Activated naive CD8-positive, alpha-beta T cell treated with anti-CD3 and anti-CD28 coated beads, Interleukin-2, amount 50 U/mL, for 24 hours (primary cell): ENCODE data around the gene CDC7.
A peak's percentile ranks its signal among the peaks of the same experiment; 100 is the strongest.
"Not testable (repeated sequence)": the region's sequence is repeated elsewhere in the genome, so short reads cannot be mapped to it uniquely, and the experiment has no call there.

Source experiments
- ATAC-seq: fragments of 150-1000 bp; cut with Tn5 transposase; one replicate; pipeline ENCODE4 v1.10.0; 2021
- DNase-seq: peaks from one replicate; pipeline ENCODE4 v3.0.0; 2021
- H3K27ac Mint-ChIP-seq: one replicate; pipeline ENCODE4 v1.8.0; 2021; ENCODE audit warnings: mild to moderate bottlenecking, mixed read lengths
- H3K27me3 Mint-ChIP-seq: one replicate; pipeline ENCODE4 v1.8.0; 2021; ENCODE audit warnings: mixed read lengths
- H3K36me3 Mint-ChIP-seq: one replicate; pipeline ENCODE4 v1.8.0; 2021; ENCODE audit warnings: low read depth, mixed read lengths
- H3K4me1 Mint-ChIP-seq: one replicate; pipeline ENCODE4 v1.8.0; 2021; ENCODE audit warnings: mixed read lengths
- H3K4me3 Mint-ChIP-seq: one replicate; pipeline ENCODE4 v1.8.0; 2021; ENCODE audit warnings: mild to moderate bottlenecking, moderate library complexity, mixed read lengths
- H3K9me3 Mint-ChIP-seq: one replicate; pipeline ENCODE4 v1.8.0; 2021; ENCODE audit warnings: mixed read lengths

The CDC7 gene

DNA sequence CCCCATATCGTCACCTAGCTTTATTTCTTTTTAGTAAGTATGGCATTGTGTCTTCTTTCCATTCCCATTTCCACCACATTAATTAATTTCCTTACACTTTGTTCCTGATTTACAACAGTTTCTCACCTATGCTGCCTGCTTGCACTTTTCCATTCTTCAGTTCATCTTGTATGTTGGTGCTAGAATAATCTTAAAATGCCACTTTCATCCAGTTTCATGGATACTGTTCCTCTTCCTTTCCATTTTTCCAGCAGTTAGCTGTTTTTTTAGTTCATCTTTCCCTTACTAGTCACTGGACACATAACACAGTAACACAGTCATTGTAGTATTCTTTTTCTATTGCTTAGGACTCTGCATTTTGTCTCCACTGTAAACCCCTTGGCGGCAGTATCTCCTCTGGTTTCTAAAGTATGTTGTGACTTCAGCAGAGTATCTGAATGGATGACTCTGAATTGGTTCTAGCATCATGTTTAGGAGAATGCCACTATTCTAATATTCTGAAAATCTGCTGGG is 2.1 kb downstream of the CDC7 start:
- Mint-ChIP-seq H3K9me3 (no peaks in the 10 kb centered on the region), H3K27me3 (no peaks in the 10 kb centered on the region), H3K27ac (peak overlapping the region; percentile 34), H3K4me1 (peaks cover 18% of the 10 kb centered on the region), H3K36me3 (peaks cover 10% of the 10 kb centered on the region), H3K4me3 (no peak overlapping the region)
- ATAC-seq = no peak
- no peak for DNase-seq

DNA sequence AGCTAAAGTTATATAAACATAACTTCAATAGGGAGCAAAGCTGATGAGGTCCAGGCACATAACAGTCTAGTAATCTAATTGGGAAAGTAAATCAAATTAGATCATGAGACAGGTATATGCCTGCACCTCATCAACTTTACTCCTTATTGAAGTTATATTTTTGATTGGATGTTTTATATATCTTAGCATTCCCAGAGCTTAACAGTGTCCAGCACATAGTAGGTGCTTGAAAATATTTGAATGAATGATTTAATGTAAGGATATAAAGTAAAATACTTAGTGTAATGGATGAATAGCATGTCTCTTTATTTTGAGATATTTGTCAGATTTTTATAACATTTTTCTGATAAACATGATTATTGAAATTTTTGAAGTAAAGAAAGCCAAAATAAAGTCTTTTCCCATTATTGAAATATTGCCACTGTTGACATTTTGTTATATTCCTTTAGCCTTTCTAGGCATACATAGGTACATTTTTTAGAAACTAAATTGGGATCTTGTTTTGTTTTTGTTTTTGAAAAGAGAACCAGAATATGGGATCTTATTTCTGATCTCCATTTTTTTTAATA is 2.8 kb downstream of the CDC7 start:
- Mint-ChIP-seq H3K9me3 (no peaks in the 10 kb centered on the region), H3K36me3 (peaks cover 10% of the 10 kb centered on the region), H3K27me3 (no peaks in the 10 kb centered on the region), H3K4me1 (peaks cover 18% of the 10 kb centered on the region), H3K27ac (no peak overlapping the region), H3K4me3 (no peak overlapping the region)
- no peak for DNase-seq
- ATAC-seq = no peak

DNA sequence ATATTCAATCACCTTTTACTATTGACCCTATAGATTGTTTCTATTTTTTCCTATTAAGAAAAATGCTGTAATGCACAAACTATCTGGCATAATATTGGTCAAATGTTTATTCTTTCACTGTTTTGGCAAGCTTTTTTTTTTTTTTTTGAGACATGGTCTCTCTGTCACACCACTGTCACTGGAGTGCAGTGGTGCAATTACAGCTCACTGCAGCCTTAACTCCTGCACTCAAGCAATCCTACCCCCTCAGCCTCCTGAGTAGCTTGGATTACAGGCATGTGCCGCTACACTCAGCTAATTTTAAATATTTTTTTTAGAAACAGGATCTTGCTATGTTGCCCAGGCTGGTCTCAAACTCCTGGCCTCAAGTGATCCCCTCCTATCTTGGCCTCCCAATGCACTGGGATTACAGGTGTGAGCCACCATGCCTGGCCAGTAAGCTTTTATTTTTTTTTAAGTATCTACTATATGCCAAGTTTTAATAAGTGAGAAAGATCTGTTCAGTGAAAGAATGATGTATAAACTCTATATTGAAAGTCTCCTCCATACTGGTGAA is 3.4 kb downstream of the CDC7 start:
- no peaks in the 10 kb centered on the region for H3K27me3 Mint-ChIP-seq
- ATAC-seq = no peak
- no peak overlapping the region for H3K27ac Mint-ChIP-seq
- H3K4me3 Mint-ChIP-seq = no peak overlapping the region
- peaks cover 18% of the 10 kb centered on the region for H3K4me1 Mint-ChIP-seq
- peaks cover 14% of the 10 kb centered on the region for H3K36me3 Mint-ChIP-seq
- H3K9me3 Mint-ChIP-seq = no peaks in the 10 kb centered on the region
- DNase-seq = no peak

DNA sequence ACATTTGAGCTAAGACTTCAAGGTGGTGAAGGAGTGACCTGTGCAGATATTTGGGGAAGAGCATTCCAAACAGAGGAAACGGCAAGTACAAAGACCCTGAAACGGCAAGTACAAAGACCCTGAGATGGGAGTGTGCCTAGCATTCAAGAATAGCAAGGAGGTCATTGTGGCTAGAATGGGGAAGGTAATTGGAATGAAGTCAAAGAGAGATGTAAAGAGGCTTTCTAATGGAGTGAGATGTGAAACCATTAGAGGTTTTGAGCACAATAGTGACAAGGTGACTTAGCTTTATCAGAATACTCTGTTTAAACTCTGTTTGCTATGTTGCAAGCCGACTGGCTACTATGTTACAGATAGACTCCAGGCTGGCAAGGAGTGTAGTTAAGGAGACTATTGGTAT is 4.4 kb downstream of the CDC7 start:
- H3K9me3 Mint-ChIP-seq = no peaks in the 10 kb centered on the region
- DNase-seq (no peak), ATAC-seq (no peak)
- peaks cover 18% of the 10 kb centered on the region for H3K4me1 Mint-ChIP-seq
- H3K27me3 Mint-ChIP-seq = no peaks in the 10 kb centered on the region
- H3K36me3 Mint-ChIP-seq = peaks cover 21% of the 10 kb centered on the region
- H3K4me3 Mint-ChIP-seq = no peak overlapping the region
- H3K27ac Mint-ChIP-seq = no peak overlapping the region

DNA sequence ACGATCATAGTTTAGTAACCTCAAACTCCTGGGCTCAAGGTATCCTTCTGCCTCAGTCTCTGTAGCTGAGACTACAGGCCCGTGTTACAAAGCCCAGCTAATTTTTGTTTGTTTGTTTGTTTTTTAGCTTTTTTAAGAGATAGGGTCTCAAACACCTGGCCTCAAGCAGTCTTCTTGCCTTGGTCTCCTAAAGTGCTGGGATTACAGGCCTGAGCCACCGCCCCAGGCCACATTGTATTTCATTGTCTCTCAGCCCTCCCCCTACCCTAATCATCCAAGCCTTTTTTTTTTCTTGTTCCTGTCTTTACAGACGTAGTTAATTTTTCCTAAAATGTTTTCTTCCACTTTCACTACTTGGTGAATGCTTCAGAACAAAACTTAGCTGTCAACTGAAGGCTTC is 5.4 kb downstream of the CDC7 start:
- H3K27me3 Mint-ChIP-seq = no peaks in the 10 kb centered on the region
- H3K27ac Mint-ChIP-seq = no peak overlapping the region
- no peaks in the 10 kb centered on the region for H3K9me3 Mint-ChIP-seq
- peaks cover 18% of the 10 kb centered on the region for H3K4me1 Mint-ChIP-seq
- no peak overlapping the region for H3K4me3 Mint-ChIP-seq
- DNase-seq (no peak), ATAC-seq (no peak)
- peaks cover 26% of the 10 kb centered on the region for H3K36me3 Mint-ChIP-seq

DNA sequence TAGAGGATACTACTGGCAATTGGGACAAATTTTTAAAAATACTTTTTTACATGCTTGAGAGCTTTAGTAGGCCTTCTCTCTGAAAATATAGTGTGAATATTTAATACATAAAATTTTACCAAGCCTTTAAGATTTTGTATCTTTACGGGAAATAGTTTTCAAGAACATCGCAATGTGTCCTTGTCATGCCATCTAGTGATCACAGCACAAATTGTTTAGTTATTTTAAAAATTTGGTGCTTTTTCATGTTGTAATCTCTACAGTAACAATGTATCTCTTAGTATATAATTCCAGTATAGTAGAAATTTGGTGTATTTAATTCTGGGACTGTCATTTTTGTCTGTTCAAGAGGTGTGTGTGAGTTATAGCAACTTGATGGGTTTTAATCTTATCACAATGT is 6.7 kb downstream of the CDC7 start:
- H3K4me3 Mint-ChIP-seq = no peak overlapping the region
- H3K4me1 Mint-ChIP-seq = peaks cover 11% of the 10 kb centered on the region
- H3K27ac Mint-ChIP-seq = no peak overlapping the region
- peaks cover 29% of the 10 kb centered on the region for H3K36me3 Mint-ChIP-seq
- H3K27me3 Mint-ChIP-seq = no peaks in the 10 kb centered on the region
- no peak for DNase-seq
- no peaks in the 10 kb centered on the region for H3K9me3 Mint-ChIP-seq
- no peak for ATAC-seq

DNA sequence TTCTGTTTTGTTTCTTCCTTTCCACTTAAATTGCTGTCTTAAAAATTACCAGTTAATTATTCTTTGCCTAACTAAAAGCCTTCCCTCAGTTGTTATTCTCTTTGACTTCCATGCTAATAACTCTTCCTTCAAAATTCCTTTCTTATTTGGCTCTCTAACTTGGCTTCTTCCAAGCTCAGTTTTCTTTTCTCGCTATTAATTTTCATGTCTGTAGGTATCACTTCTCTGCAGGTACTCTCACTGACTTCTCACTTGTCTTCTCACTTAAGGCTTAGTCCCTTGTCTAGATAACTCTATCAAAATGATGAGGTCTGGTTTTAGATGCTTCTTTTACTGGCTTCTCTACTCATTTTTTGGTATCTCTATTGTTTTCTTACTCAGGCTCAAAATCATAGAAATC is 10.1 kb downstream of the CDC7 start:
- Mint-ChIP-seq H3K4me1 (peaks cover 5% of the 10 kb centered on the region), H3K27ac (no peak overlapping the region), H3K4me3 (no peak overlapping the region), H3K27me3 (no peaks in the 10 kb centered on the region), H3K9me3 (no peaks in the 10 kb centered on the region), H3K36me3 (peaks cover 43% of the 10 kb centered on the region)
- no peak for DNase-seq
- ATAC-seq = no peak

DNA sequence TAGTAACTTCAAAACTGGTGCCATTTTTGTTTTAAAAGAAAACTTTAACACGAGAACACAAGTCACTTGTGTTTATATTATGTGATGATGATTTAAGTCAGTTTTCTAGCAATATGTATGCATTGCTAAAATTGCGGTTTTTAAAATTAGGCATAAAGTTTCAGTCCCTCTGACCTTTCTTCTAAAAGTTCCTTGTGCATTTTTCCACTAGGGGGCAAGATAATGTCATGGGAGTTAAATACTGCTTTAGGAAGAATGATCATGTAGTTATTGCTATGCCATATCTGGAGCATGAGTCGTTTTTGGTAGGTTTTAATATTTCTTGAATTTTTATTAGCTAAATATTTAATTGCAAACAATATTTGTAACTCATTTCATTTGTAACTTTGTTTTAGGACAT is 10.7 kb downstream of the CDC7 start:
- no peaks in the 10 kb centered on the region for H3K27me3 Mint-ChIP-seq
- no peak for DNase-seq
- no peak for ATAC-seq
- H3K4me1 Mint-ChIP-seq = peaks cover 5% of the 10 kb centered on the region
- no peak overlapping the region for H3K27ac Mint-ChIP-seq
- no peaks in the 10 kb centered on the region for H3K9me3 Mint-ChIP-seq
- H3K4me3 Mint-ChIP-seq = no peak overlapping the region
- H3K36me3 Mint-ChIP-seq = peaks cover 45% of the 10 kb centered on the region

DNA sequence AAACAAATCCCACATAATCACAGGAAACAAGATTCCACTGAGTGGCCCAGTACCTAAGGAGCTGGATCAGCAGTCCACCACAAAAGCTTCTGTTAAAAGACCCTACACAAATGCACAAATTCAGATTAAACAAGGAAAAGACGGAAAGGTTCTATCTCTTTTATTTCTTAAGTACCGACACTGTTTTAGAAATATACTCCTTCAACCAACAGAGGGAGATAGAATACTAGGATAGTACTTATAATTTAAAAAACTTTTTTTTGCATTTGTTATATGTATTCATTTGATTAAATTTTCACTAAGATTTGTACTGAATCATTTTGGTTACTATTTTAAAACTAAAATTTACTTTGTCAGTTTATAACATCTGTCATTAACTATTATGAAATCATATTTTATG is 12.5 kb downstream of the CDC7 start:
- Mint-ChIP-seq H3K9me3 (no peaks in the 10 kb centered on the region), H3K4me1 (peaks cover 5% of the 10 kb centered on the region), H3K36me3 (peaks cover 59% of the 10 kb centered on the region), H3K27me3 (no peaks in the 10 kb centered on the region), H3K4me3 (no peak overlapping the region), H3K27ac (no peak overlapping the region)
- ATAC-seq (no peak), DNase-seq (no peak)

DNA sequence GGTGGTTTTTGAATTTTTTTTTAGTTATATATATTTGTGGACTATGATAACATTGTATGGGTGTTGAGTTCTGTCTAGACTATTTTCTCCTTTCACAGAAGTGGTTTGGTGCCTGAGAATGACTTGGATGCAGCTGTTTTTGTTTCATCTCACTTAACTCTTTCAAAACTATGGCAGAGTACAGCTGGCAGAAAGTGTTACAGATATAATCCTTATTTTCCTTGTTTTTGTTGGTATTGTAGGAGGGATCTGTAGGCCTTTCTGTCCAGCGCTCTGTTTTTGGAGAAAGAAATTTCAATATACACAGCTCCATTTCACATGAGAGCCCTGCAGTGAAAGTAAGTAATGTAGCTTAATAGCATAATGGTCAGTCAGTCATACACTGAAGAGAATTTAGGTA is 13.1 kb downstream of the CDC7 start:
- Mint-ChIP-seq H3K9me3 (no peaks in the 10 kb centered on the region), H3K27ac (no peak overlapping the region), H3K27me3 (no peaks in the 10 kb centered on the region), H3K4me1 (peaks cover 8% of the 10 kb centered on the region), H3K4me3 (no peak overlapping the region), H3K36me3 (peaks cover 62% of the 10 kb centered on the region)
- no peak for ATAC-seq
- DNase-seq = no peak

DNA sequence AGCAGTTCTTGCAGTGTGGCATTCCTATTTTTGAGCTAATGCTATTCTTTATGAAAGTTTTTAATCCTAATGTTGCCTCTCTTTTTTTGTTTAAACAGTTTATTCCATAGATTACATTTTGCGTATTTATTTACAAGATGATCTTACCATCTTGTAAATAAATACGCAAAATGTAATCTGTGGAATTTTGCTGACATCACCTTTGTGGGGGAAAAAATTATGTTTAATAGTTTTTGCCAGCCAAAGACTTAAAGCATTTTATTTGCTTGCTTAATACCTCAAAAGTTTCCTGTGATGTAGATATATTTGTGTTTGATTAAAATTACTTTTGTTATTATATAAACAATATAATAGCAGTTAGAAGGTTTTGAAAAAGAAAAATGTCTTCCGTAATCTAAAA is 15.3 kb downstream of the CDC7 start:
- no peak for DNase-seq
- H3K4me1 Mint-ChIP-seq = peaks cover 14% of the 10 kb centered on the region
- no peak overlapping the region for H3K27ac Mint-ChIP-seq
- no peaks in the 10 kb centered on the region for H3K27me3 Mint-ChIP-seq
- ATAC-seq = no peak
- H3K36me3 Mint-ChIP-seq = peaks cover 46% of the 10 kb centered on the region
- H3K9me3 Mint-ChIP-seq = no peaks in the 10 kb centered on the region
- no peak overlapping the region for H3K4me3 Mint-ChIP-seq

DNA sequence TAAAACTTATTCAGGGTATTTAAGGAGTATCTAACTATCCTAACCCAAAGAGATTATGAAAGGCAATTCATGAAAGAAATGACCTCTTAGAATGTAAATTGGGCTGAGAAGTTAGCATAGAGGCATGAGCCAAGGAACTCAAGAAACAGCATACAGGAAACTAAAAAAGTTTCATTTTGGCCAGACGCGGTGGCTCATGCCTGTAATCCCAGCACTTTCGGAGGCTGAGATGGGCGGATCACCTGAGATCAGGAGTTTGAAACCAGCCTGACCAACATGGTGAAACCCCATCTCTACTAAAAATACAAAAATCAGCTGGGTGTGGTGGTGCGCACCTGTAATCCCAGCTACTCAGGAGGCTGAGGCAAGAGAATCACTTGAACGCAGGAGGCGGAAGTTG is 16.0 kb downstream of the CDC7 start:
- not testable (repeated sequence) for H3K27me3 Mint-ChIP-seq, H3K27ac Mint-ChIP-seq, H3K4me3 Mint-ChIP-seq, ATAC-seq, H3K9me3 Mint-ChIP-seq, DNase-seq
- Mint-ChIP-seq H3K4me1 (peaks cover 16% of the 10 kb centered on the region), H3K36me3 (peaks cover 50% of the 10 kb centered on the region)

DNA sequence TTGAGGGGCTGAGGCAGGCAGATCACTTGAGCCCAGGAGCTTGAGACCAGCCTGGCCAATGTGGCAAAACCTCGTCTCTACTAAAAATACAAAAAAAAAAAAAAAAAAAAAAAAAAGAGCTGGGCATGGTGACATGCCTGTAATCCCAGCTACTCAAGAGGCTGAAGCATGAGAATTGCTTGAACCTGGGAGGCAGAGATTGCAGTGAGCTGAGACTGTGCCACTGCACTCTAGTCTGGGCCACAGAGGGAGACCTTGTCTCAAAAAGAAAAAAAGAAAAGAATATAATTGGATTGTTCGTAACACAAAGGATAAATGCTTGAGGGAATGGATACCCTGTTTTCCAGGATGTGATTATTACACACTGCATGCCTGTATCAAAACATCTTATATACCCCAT is 18.5 kb downstream of the CDC7 start:
- not testable (repeated sequence) for H3K27ac Mint-ChIP-seq, H3K27me3 Mint-ChIP-seq, ATAC-seq, DNase-seq, H3K9me3 Mint-ChIP-seq, H3K4me3 Mint-ChIP-seq
- Mint-ChIP-seq H3K36me3 (peaks cover 39% of the 10 kb centered on the region), H3K4me1 (peaks cover 37% of the 10 kb centered on the region)

DNA sequence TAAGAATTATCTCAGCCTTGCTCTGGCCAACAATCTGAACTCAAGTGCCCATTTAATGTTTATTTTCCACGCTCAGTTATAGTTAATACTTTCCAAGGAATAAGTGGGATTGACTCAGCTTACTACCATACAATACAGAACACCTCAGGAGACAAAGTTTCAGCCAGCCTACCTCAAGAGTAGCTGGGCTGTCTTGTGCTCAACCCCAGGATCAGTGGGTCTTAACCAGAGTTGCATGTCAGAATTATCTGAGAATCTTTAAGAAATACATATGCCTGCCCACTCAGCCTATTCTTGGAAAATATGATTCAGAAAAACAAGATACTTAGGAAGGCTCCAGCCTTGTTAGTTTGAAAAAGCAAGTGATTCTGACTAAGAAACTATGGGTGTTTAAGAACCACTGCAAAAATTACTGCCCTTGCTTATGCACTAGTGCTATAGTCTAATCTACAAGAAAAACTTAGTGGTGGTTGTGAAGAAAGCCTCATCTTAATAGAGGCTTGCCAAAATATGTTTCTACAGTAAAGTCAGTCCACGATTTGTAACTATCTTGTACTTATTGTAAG is 20.4 kb downstream of the CDC7 start:
- peaks cover 37% of the 10 kb centered on the region for H3K4me1 Mint-ChIP-seq
- peaks cover 36% of the 10 kb centered on the region for H3K36me3 Mint-ChIP-seq
- DNase-seq (no peak), ATAC-seq (peak; percentile 65)
- H3K4me3 Mint-ChIP-seq = no peak overlapping the region
- H3K9me3 Mint-ChIP-seq = no peaks in the 10 kb centered on the region
- H3K27me3 Mint-ChIP-seq = no peaks in the 10 kb centered on the region
- peak overlapping the region; percentile 80 for H3K27ac Mint-ChIP-seq

DNA sequence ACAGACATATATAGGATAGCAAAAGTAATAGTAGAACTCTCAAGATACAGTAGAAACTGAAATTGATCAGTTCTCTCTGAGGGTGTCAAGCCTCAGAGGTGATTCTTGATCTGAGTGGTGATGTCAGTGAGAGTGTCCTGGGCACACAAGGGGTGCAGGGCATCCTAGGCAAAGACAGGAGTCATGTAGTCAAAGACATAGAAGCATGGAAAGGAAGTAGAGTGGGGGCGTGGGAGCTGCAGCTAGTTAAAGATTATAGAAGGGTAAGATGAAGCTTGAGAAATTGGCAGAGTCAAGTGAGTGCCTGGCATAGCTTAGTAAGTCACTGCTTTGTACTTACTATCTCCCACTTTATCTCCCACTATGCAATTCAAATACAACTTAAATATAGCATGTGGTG is 22.8 kb downstream of the CDC7 start:
- peaks cover 36% of the 10 kb centered on the region for H3K4me1 Mint-ChIP-seq
- H3K27ac Mint-ChIP-seq = no peak overlapping the region
- peak; percentile 95 for ATAC-seq
- peaks cover 16% of the 10 kb centered on the region for H3K36me3 Mint-ChIP-seq
- no peak overlapping the region for H3K4me3 Mint-ChIP-seq
- H3K9me3 Mint-ChIP-seq = no peaks in the 10 kb centered on the region
- peak; percentile 37 for DNase-seq
- H3K27me3 Mint-ChIP-seq = no peaks in the 10 kb centered on the region
